ENCODE data around the gene ZBTB2.

Gene ZBTB2

GRCh38 chr6:151437401-151437800 is 46.0 kb upstream of the ZBTB2 start (continued):
- no peak for TF ChIP-seq PATZ1 (CRISPR knock-in tag; IDR thresholded peaks at IDR 0.05; ENCODE audit: borderline replicate concordance)

- peak; percentile 41; the same call in 2 of the 3 replicates for ATAC-seq
- no peak for TF ChIP-seq ZFP30 (CRISPR knock-in tag; IDR thresholded peaks at IDR 0.05)
- TF ChIP-seq PATZ1 (CRISPR knock-in tag; IDR thresholded peaks at IDR 0.05; ENCODE audit: borderline replicate concordance) = no peak
- no peak for TF ChIP-seq TCF4 (CRISPR knock-in tag; IDR thresholded peaks at IDR 0.05; ENCODE audit: borderline replicate concordance)
- no peak for TF ChIP-seq RARB (CRISPR knock-in tag; IDR thresholded peaks at IDR 0.05)
- no peak for TF ChIP-seq ESRRG (CRISPR knock-in tag; IDR thresholded peaks at IDR 0.05)
- TF ChIP-seq TSHZ2 (CRISPR knock-in tag; IDR thresholded peaks at IDR 0.05) = no peak
- no peak for TF ChIP-seq ZNF8 (CRISPR knock-in tag; IDR thresholded peaks at IDR 0.05)
- no peak for TF ChIP-seq CSDC2 (CRISPR knock-in tag; IDR thresholded peaks at IDR 0.05)
- no peak for TF ChIP-seq ZFP3 (CRISPR knock-in tag; IDR thresholded peaks at IDR 0.05)
- TF ChIP-seq POU6F1 (CRISPR knock-in tag; IDR thresholded peaks at IDR 0.05; ENCODE audit: borderline replicate concordance, low read depth) = no peak
- no peak for TF ChIP-seq SNAI2 (CRISPR knock-in tag; IDR thresholded peaks at IDR 0.05)
- no peak for TF ChIP-seq ARNTL (CRISPR knock-in tag; IDR thresholded peaks at IDR 0.05; ENCODE audit: borderline replicate concordance, low read depth)
Observed at GRCh38 chr6:151436802-151437201, 45.4 kb upstream of the ZBTB2 start.

GRCh38 chr6:151436300-151436699 is 44.9 kb upstream of the ZBTB2 start:
- no peak for ATAC-seq
- TF ChIP-seq SNAI2 (CRISPR knock-in tag; IDR thresholded peaks at IDR 0.05) (no peak), OSR1 (CRISPR knock-in tag; IDR thresholded peaks at IDR 0.05) (no peak), BACH2 (CRISPR knock-in tag; IDR thresholded peaks at IDR 0.05; ENCODE audit: borderline replicate concordance) (no peak), ZNF8 (CRISPR knock-in tag; IDR thresholded peaks at IDR 0.05) (no peak), POU6F1 (CRISPR knock-in tag; IDR thresholded peaks at IDR 0.05; ENCODE audit: borderline replicate concordance, low read depth) (no peak), CSDC2 (CRISPR knock-in tag; IDR thresholded peaks at IDR 0.05) (no peak), ZNF565 (CRISPR knock-in tag; conservative IDR thresholded peaks at IDR 0.05; ENCODE audit: low read depth) (no peak), CREB5 (CRISPR knock-in tag; IDR thresholded peaks at IDR 0.05; ENCODE audit: low read depth) (no peak), PATZ1 (CRISPR knock-in tag; IDR thresholded peaks at IDR 0.05; ENCODE audit: borderline replicate concordance) (no peak), ZNF70 (CRISPR knock-in tag; IDR thresholded peaks at IDR 0.05) (no peak), ARNTL (CRISPR knock-in tag; IDR thresholded peaks at IDR 0.05; ENCODE audit: borderline replicate concordance, low read depth) (no peak), ZFP30 (CRISPR knock-in tag; IDR thresholded peaks at IDR 0.05) (no peak), CSRNP3 (CRISPR knock-in tag; IDR thresholded peaks at IDR 0.05) (no peak), TSHZ2 (CRISPR knock-in tag; IDR thresholded peaks at IDR 0.05) (no peak), ZFP3 (CRISPR knock-in tag; IDR thresholded peaks at IDR 0.05) (no peak)

All from SK-N-SH treated with all-trans-retinoic acid at 6 μM for 48 hours (cell line).